T-helper 1 cell treated with Interleukin-12 subunit alpha and Interleukin-12 subunit beta and Interleukin-4 antibody, amounts not matched to agents 30 ng/mL and 1 ng/mL, for 36 hours (primary cell): ENCODE measurements around the gene ZNF274. TPM values are rescaled to one million over a fixed set of nuclear protein-coding genes. Genes with fewer than 3 reads are reported as not detected.
"Not testable (repeated sequence)": the region's sequence is repeated elsewhere in the genome, so short reads cannot be mapped to it uniquely, and the experiment has no call there.

Experiments used
- intact Hi-C: fragments of 100-400 bp; cut with micrococcal nuclease; formaldehyde crosslinking; loops from one replicate; pipeline ENCODE4 v1.15.1; 2024
- total RNA-seq: library from RNA; stranded (reverse); gene quantifications from 2 replicates; pipeline ENCODE4 v1.2.3, GENCODE V29; 2022

Gene ZNF274
- 20.7 and 21.0 TPM in 2 replicates for total RNA-seq

GRCh38 chr19:58182989-58183816, at the start of gene ZNF274:
ZNF274 (plus strand) TSS chr19:58183061; CDS start chr19:58183966, 905 bp downstream.
- intact Hi-C loops, result loop anchor here (1.0 to 5.0 kb wide), 17 partner anchors 95 to 903 kb away; partner anchors contain the start of genes ERVK3-1, RPS5, TRAPPC2B and ZBTB45

GRCh38 chr19:58134244-58134643, 48.6 kb upstream of the ZNF274 start:
- intact Hi-C loops, result no loop called here

- intact Hi-C loops, result no loop called here
Observed at GRCh38 chr19:58145849-58146248, 37.0 kb upstream of the ZNF274 start.

- intact Hi-C loops, result not testable (repeated sequence)
Observed at GRCh38 chr19:58147475-58147874, 35.4 kb upstream of the ZNF274 start.

DNA sequence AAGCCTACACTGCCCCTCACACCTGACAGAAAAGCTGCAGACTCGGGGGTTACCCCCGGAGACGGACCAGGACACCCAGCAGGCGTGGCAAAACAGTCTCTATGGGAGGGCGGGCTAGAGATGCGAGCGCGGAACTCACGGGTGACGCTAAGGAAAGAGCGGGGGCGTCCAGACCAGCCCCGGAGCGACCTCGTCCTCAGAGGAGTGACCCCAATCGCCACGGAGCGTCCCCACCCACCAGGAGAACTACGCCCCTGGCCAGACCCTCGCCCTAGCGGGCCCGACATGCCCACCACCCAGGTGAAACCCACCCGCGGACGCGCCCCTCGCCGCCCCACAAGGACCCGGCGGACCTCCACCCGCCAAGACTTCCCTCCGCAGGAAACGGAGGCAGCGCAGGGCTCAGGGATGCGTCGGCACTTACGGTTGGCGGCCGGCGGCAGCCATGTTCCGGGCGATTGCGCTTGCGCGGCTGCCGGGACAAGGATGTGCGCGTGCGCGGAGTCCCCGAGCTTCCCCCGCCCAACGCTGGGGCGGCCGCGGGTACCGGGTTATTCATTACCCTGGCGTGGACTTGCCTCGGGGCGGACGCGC, 32.4 kb upstream of the ZNF274 start, which contains the start of gene ZNF329:
TSS of gene ZNF329 (minus strand) at position 462 of the 594 bp plus-strand sequence. CDS start 21,286 bp downstream, outside the sequence.
- intact Hi-C loops, result loop anchor here (1.0 to 10.0 kb wide), 9 partner anchors 142 to 1836 kb away; partner anchors contain the start of genes ZNF256, ZNF549, ZNF551 and ZNF583

GRCh38 chr19:58153386-58153785, 29.5 kb upstream of the ZNF274 start:
- intact Hi-C loops, result loop anchor here (5.0 to 10.0 kb wide), 7 partner anchors 209 to 1839 kb away; partner anchors contain the start of genes ZNF256, ZNF551, ZNF583 and ZNF671

DNA sequence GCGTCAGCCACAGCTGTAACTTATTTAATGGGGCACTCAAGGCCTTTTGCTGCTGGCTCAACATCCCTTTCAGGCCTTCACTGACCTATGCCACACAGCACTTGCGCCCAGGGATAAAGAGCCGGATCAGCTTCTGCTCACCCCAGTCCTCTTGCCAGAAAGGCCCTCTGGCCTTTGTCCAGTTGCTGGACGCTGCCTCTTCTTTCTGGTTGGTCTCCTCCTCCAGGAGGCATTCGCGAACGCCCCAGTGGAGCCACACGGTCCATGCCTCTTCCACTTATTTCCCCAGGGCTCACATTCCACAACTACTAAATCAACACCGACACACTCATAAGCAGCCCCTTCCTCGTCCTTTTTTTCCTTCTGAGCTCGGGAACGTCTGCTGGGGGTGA, 28.6 kb upstream of the ZNF274 start:
- intact Hi-C loops, result loop anchor here (2.0 to 10.0 kb wide), 9 partner anchors 209 to 1839 kb away; partner anchors contain the start of genes ZNF256, ZNF416, ZNF551 and ZNF583

- intact Hi-C loops, result loop anchor here (1.0 to 10.0 kb wide), 21 partner anchors 153 to 1903 kb away; partner anchors contain the start of genes TRAPPC2B, ZNF17, ZNF211 and ZNF256
Observed at GRCh38 chr19:58154679-58155648, 27.9 kb upstream of the ZNF274 start.

GRCh38 chr19:58157045-58157728, 25.7 kb upstream of the ZNF274 start:
- intact Hi-C loops, result loop anchor here (5.0 to 10.0 kb wide), 6 partner anchors 212 to 1905 kb away; partner anchors contain the start of genes ZNF256, ZNF550, ZNF583 and ZNF814

- intact Hi-C loops, result no loop called here
Observed at GRCh38 chr19:58166268-58166667, 16.6 kb upstream of the ZNF274 start.

DNA sequence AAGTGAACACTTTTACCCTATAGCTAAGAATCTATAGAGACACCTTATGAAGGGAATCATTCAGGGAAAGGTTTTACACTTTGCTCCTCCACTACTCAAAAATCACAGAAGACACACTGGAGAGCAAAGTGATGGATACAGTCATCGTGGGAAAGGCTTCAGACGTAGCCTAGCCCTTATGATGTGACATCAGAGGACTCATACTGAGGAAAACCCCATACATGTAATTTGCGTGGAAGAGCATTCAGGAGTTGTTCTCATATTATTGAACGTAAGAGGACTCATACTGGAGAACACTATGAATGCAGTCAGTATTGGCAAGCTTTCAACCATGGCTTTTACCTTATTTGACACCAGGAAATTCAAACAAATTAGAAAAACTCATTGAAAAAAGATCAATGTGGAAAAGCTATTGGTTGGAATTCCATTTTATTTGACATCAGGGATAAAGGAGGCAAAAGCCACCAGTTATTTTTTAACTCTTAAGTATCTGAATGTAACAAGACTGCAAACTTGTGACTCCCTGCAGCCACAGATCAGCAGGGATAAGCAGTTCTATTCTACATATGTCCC, 16.1 kb upstream of the ZNF274 start:
- intact Hi-C loops, result no loop called here

- intact Hi-C loops, result no loop called here
Observed at GRCh38 chr19:58170860-58171259, 12.0 kb upstream of the ZNF274 start.

DNA sequence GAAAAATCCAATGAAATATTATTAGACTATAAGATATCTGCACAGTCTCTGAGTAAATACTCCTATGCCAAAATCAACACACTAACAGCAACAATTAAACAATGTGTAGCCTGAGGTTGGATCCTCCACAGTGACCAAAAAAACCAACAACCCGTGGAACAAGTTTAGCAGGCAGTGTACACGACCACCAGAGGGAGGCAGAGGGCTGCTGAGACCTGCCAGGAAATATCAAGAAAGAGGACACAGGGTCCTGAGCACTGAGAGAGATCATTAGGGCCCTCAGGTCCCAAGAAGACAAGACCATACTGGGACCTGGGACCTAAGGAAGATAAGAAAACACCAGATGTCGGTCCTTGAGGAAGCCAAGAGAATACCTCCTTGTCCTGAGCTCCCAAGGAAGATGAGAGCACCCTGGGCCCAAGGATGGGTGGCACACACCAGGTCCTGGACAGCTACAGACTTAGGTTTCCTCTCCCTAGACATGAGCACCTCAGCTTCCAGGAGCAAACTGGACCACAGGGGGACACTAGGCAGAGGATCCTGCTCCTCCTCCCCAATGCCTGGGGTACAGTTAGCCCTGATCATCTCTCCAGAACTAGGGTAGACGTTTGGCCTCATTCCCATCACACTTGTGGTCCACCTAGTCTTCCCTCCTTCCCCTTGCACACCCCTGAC, 822 bp upstream of the ZNF274 start:
- intact Hi-C loops, result loop anchor here (1.0 to 5.0 kb wide), 6 partner anchors 205 to 902 kb away; partner anchors contain the start of genes RPS5, ZBTB45, ZNF211 and ZNF304

- intact Hi-C loops, result loop anchor here (1.0 to 5.0 kb wide), 6 partner anchors 204 to 902 kb away; partner anchors contain the start of genes RPS5, ZBTB45, ZNF211 and ZNF304
Observed at GRCh38 chr19:58182577-58182988, 278 bp upstream of the ZNF274 start.

- intact Hi-C loops, result loop anchor here (1.0 to 5.0 kb wide), 14 partner anchors 94 to 832 kb away; partner anchors contain the start of genes ERVK3-1, RPS5, TRAPPC2B and ZNF132
Observed at GRCh38 chr19:58183817-58184215, 955 bp downstream of the ZNF274 start.

DNA sequence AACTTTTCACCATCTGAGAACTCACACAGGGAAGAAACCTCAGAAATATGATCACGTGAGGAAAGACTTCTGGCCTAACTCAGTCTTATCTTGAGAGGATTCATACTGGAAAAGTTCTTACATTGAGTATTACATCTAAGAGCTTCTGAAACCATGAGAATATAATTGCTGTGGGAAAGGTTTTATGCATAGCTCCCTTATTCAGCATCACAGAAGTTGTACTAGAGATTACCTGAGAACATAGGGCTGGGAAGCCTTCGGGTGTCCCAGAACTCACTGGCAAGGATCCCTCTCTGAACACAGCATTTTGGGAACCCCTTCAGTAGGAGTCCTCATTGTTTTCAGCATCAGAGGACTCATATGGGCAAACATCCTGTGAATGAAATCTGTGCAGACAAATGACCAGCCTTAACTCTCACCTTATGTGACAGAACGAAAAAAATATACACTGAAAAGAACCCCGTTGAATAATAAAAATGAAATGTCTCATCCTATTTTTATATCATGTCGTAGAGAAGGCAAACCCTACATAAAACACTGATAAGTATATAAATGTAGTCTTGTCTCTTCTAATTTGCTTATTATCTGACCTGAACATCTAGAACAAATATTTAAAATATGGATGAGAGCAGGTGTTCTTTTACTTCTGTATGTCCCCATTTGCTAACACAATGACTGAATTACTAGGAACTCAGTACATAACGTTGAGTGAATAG, 14.2 kb downstream of the ZNF274 start:
- intact Hi-C loops, result loop anchor here (5.0 kb wide), 1 partner anchor 60 kb away; no protein-coding TSS in a partner anchor

GRCh38 chr19:58203814-58204475, 21.1 kb downstream of the ZNF274 start:
- intact Hi-C loops, result no loop called here
